Hematopoietic multipotent progenitor cell treated with erythropoietin and hydrocortisone succinate and interleukin-3 and kit ligand, for 4 days (in vitro differentiated cells): Measurements from ENCODE around the gene TJP3.
"Not testable (repeated sequence)": the region's sequence is repeated elsewhere in the genome, so short reads cannot be mapped to it uniquely, and the experiment has no call there.

ENCODE experiments used
- DNase-seq: peaks from one replicate; pipeline ENCODE4 v3.0.0-alpha.2; 2015

TJP3 gene

GRCh38 chr19:3746371-3747056 lies 38.3 kb downstream of the TJP3 start:
- no peak for DNase-seq

- no peak for DNase-seq
Measured at GRCh38 chr19:3748965-3749364, 40.8 kb downstream of the TJP3 start.

- no peak for DNase-seq
Measured at GRCh38 chr19:3750211-3750610, 42.0 kb downstream of the TJP3 start.

- DNase-seq, result no peak
Measured at GRCh38 chr19:3751236-3751635, 43.1 kb downstream of the TJP3 start.

- DNase-seq, result no peak
Measured at GRCh38 chr19:3752492-3752891, 44.3 kb downstream of the TJP3 start.

GRCh38 chr19:3753631-3754410 lies 45.6 kb downstream of the TJP3 start:
- no peak for DNase-seq

- not testable (repeated sequence) for DNase-seq
Measured at GRCh38 chr19:3757705-3758104, 49.5 kb downstream of the TJP3 start.

- not testable (repeated sequence) for DNase-seq
Measured at GRCh38 chr19:3758297-3758696, 50.1 kb downstream of the TJP3 start.

GRCh38 chr19:3759482-3760254 lies 51.5 kb downstream of the TJP3 start:
- DNase-seq, result no peak

- no peak for DNase-seq
Measured at GRCh38 chr19:3760871-3761361, 52.7 kb downstream of the TJP3 start.

- peak; percentile 95 for DNase-seq
Measured at GRCh38 chr19:3761382-3762129, 53.4 kb downstream of the TJP3 start, which contains the start of gene APBA3. APBA3 (minus strand) TSS chr19:3761692; CDS start chr19:3760264, 1,428 bp downstream.

GRCh38 chr19:3762130-3762473 lies 53.9 kb downstream of the TJP3 start:
- DNase-seq, result no peak

- DNase-seq, result peak; percentile 99
Measured at GRCh38 chr19:3762501-3763459, 54.6 kb downstream of the TJP3 start, which contains the start of gene MRPL54. MRPL54 (plus strand) TSS chr19:3762682; CDS start chr19:3762701, 19 bp downstream.

GRCh38 chr19:3765121-3765520 lies 56.9 kb downstream of the TJP3 start:
- DNase-seq, result no peak

GRCh38 chr19:3765757-3766156 lies 57.6 kb downstream of the TJP3 start:
- DNase-seq, result not testable (repeated sequence)

GRCh38 chr19:3766520-3766919 lies 58.3 kb downstream of the TJP3 start:
- DNase-seq, result no peak

- DNase-seq, result no peak
Measured at GRCh38 chr19:3767050-3767449, 58.9 kb downstream of the TJP3 start.

- no peak for DNase-seq
Measured at GRCh38 chr19:3768015-3768747, 60.0 kb downstream of the TJP3 start.

GRCh38 chr19:3768748-3769099 lies 60.5 kb downstream of the TJP3 start:
- no peak for DNase-seq

- no peak for DNase-seq
Measured at GRCh38 chr19:3769494-3769893, 61.3 kb downstream of the TJP3 start.
